Amniotic stem cell (primary cell): ENCODE results near the gene RAET1E.
A peak's percentile ranks its signal among the peaks of the same experiment; 100 is the strongest.
"Not testable (repeated sequence)": the region's sequence is repeated elsewhere in the genome, so short reads cannot be mapped to it uniquely, and the experiment has no call there.

Experiments
- DNase-seq: peaks from one replicate; lab custom pipeline; 2025; lab: John Stamatoyannopoulos, UW

RAET1E gene

GRCh38 chr6:149909701-149910470 lies 12.0 kb upstream of the RAET1E start:
- DNase-seq = no peak

- DNase-seq = not testable (repeated sequence)
Observed at GRCh38 chr6:149908480-149908879, 10.6 kb upstream of the RAET1E start.

- no peak for DNase-seq
Observed at GRCh38 chr6:149907317-149907716, 9.4 kb upstream of the RAET1E start.

GRCh38 chr6:149906405-149906804 lies 8.5 kb upstream of the RAET1E start:
- DNase-seq = no peak

GRCh38 chr6:149905911-149906371 lies 8.0 kb upstream of the RAET1E start:
- DNase-seq = no peak

- DNase-seq = no peak
Observed at GRCh38 chr6:149905371-149905910, 7.5 kb upstream of the RAET1E start.

GRCh38 chr6:149904661-149905370 lies 6.9 kb upstream of the RAET1E start:
- DNase-seq = no peak

- DNase-seq = no peak
Observed at GRCh38 chr6:149903938-149904611, 6.2 kb upstream of the RAET1E start.

- DNase-seq = no peak
Observed at GRCh38 chr6:149901444-149902140, 3.7 kb upstream of the RAET1E start.

GRCh38 chr6:149900620-149901443 lies 2.9 kb upstream of the RAET1E start:
- no peak for DNase-seq

GRCh38 chr6:149899926-149900619 lies 2.2 kb upstream of the RAET1E start:
- no peak for DNase-seq

GRCh38 chr6:149899486-149899885 lies 1.6 kb upstream of the RAET1E start:
- no peak for DNase-seq

GRCh38 chr6:149898966-149899365 lies 1.1 kb upstream of the RAET1E start:
- DNase-seq = no peak

GRCh38 chr6:149897015-149897697 lies 757 bp downstream of the RAET1E start:
- DNase-seq = peak; percentile 42

GRCh38 chr6:149896491-149896890 lies 1.4 kb downstream of the RAET1E start:
- no peak for DNase-seq

GRCh38 chr6:149895833-149896271 lies 2.1 kb downstream of the RAET1E start:
- no peak for DNase-seq

- DNase-seq = no peak
Observed at GRCh38 chr6:149895048-149895590, 2.8 kb downstream of the RAET1E start.

GRCh38 chr6:149891864-149892263 lies 6.0 kb downstream of the RAET1E start:
- DNase-seq = not testable (repeated sequence)

GRCh38 chr6:149891259-149891658 lies 6.7 kb downstream of the RAET1E start:
- no peak for DNase-seq
